ENCODE measurements around the gene SUCLG1.

SUCLG1 gene

GRCh38 chr2:84495539-84496146, 36.6 kb upstream of the SUCLG1 start:
- Histone ChIP-seq H3K4me1 (ENCODE audit: insufficient read depth, poor library complexity, severe bottlenecking) (peaks cover 9% of the 10 kb centered on the region), H3K27ac (ENCODE audit: poor library complexity, severe bottlenecking) (no peak overlapping the region), H3K4me3 (ENCODE audit: severe bottlenecking) (no peak overlapping the region), H3K9me3 (ENCODE audit: severe bottlenecking) (no peaks in the 10 kb centered on the region), H3K27me3 (ENCODE audit: insufficient read depth, poor library complexity, severe bottlenecking) (no peaks in the 10 kb centered on the region), H3K36me3 (ENCODE audit: low read depth) (no peaks in the 10 kb centered on the region)
- peak; percentile 51; the same call in 2 of the 3 replicates for ATAC-seq (ENCODE audit: low read depth)
- peak; percentile 65 for TF ChIP-seq CTCF (IDR thresholded peaks at IDR 0.05; ENCODE audit: poor library complexity, severe bottlenecking)
- DNase-seq (ENCODE audit: low spot score): no peak

- ATAC-seq (ENCODE audit: low read depth): peak; percentile 60; the same call in 2 of the 3 replicates
- Histone ChIP-seq H3K4me1 (ENCODE audit: insufficient read depth, poor library complexity, severe bottlenecking) (peaks cover 9% of the 10 kb centered on the region), H3K27ac (ENCODE audit: poor library complexity, severe bottlenecking) (peak overlapping the region; percentile 50), H3K27me3 (ENCODE audit: insufficient read depth, poor library complexity, severe bottlenecking) (no peaks in the 10 kb centered on the region), H3K4me3 (ENCODE audit: severe bottlenecking) (no peak overlapping the region), H3K36me3 (ENCODE audit: low read depth) (no peaks in the 10 kb centered on the region), H3K9me3 (ENCODE audit: severe bottlenecking) (no peaks in the 10 kb centered on the region)
- DNase-seq (ENCODE audit: low spot score): no peak
- TF ChIP-seq CTCF (IDR thresholded peaks at IDR 0.05; ENCODE audit: poor library complexity, severe bottlenecking): no peak
Observed at GRCh38 chr2:84494070-84494469, 35.0 kb upstream of the SUCLG1 start.

- H3K9me3 ChIP-seq (ENCODE audit: severe bottlenecking): no peaks in the 10 kb centered on the region
- H3K4me1 ChIP-seq (ENCODE audit: insufficient read depth, poor library complexity, severe bottlenecking): peaks cover 9% of the 10 kb centered on the region
- ATAC-seq (ENCODE audit: low read depth) (peak; percentile 84), DNase-seq (ENCODE audit: low spot score) (no peak)
- H3K27me3 ChIP-seq (ENCODE audit: insufficient read depth, poor library complexity, severe bottlenecking): no peaks in the 10 kb centered on the region
- no peak overlapping the region for H3K4me3 ChIP-seq (ENCODE audit: severe bottlenecking)
- H3K36me3 ChIP-seq (ENCODE audit: low read depth): no peaks in the 10 kb centered on the region
- TF ChIP-seq CTCF (IDR thresholded peaks at IDR 0.05; ENCODE audit: poor library complexity, severe bottlenecking): no peak
- H3K27ac ChIP-seq (ENCODE audit: poor library complexity, severe bottlenecking): peak overlapping the region; percentile 50
Observed at GRCh38 chr2:84493514-84493913, 34.4 kb upstream of the SUCLG1 start.

GRCh38 chr2:84492571-84492970, 33.5 kb upstream of the SUCLG1 start:
- Histone ChIP-seq H3K4me3 (ENCODE audit: severe bottlenecking) (no peak overlapping the region), H3K36me3 (ENCODE audit: low read depth) (no peaks in the 10 kb centered on the region), H3K27me3 (ENCODE audit: insufficient read depth, poor library complexity, severe bottlenecking) (no peaks in the 10 kb centered on the region), H3K27ac (ENCODE audit: poor library complexity, severe bottlenecking) (no peak overlapping the region), H3K4me1 (ENCODE audit: insufficient read depth, poor library complexity, severe bottlenecking) (peaks cover 9% of the 10 kb centered on the region), H3K9me3 (ENCODE audit: severe bottlenecking) (no peaks in the 10 kb centered on the region)
- TF ChIP-seq CTCF (IDR thresholded peaks at IDR 0.05; ENCODE audit: poor library complexity, severe bottlenecking): peak; percentile 26
- no peak for DNase-seq (ENCODE audit: low spot score)
- no peak for ATAC-seq (ENCODE audit: low read depth)

GRCh38 chr2:84491741-84492140, 32.7 kb upstream of the SUCLG1 start:
- no peaks in the 10 kb centered on the region for H3K36me3 ChIP-seq (ENCODE audit: low read depth)
- no peaks in the 10 kb centered on the region for H3K9me3 ChIP-seq (ENCODE audit: severe bottlenecking)
- H3K4me1 ChIP-seq (ENCODE audit: insufficient read depth, poor library complexity, severe bottlenecking): peaks cover 9% of the 10 kb centered on the region
- DNase-seq (ENCODE audit: low spot score): no peak
- H3K4me3 ChIP-seq (ENCODE audit: severe bottlenecking): no peak overlapping the region
- no peak for ATAC-seq (ENCODE audit: low read depth)
- no peak for TF ChIP-seq CTCF (IDR thresholded peaks at IDR 0.05; ENCODE audit: poor library complexity, severe bottlenecking)
- H3K27me3 ChIP-seq (ENCODE audit: insufficient read depth, poor library complexity, severe bottlenecking): no peaks in the 10 kb centered on the region
- H3K27ac ChIP-seq (ENCODE audit: poor library complexity, severe bottlenecking): no peak overlapping the region

Data from RWPE2 (cell line).